Dermis lymphatic vessel endothelial cell (primary cell): Measurements from ENCODE around the gene KIRREL2. TPM values are rescaled to one million over a fixed set of nuclear protein-coding genes. Genes with fewer than 3 reads are reported as not detected.

Experiments used
- total RNA-seq: library from RNA; depleted of rRNA; stranded (reverse); fragments of >200 nt; gene quantifications from 2 replicates; pipeline ENCODE4 v1.2.1, GENCODE V29; 2014

KIRREL2 gene
- total RNA-seq: not detected in 2 replicates

DNA sequence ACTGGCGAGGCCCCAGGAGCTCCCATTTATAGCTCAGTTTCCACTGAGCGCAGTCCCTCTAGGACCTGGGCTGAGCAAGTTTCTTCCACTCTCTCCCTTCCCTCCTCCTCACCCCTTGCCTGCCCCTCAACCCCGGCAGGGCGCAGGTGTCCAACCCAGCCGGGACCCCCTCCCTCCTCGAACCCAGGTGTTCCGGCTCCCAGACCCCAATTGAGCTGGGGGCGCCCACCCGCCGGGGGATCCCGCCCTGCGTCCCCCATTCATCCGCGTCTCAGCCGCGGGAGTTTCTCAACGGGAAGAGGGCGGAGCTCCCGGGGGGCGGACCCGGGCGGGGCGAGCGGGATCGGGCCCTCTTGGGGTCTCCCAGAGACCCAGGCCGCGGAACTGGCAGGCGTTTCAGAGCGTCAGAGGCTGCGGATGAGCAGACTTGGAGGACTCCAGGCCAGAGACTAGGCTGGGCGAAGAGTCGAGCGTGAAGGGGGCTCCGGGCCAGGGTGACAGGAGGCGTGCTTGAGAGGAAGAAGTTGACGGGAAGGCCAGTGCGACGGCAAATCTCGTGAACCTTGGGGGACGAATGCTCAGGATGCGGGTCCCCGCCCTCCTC, at the start of gene KIRREL2:
TSS of gene KIRREL2 (plus strand) at position 366 of the 604 bp plus-strand sequence. CDS start at position 575, 209 bp downstream.

DNA sequence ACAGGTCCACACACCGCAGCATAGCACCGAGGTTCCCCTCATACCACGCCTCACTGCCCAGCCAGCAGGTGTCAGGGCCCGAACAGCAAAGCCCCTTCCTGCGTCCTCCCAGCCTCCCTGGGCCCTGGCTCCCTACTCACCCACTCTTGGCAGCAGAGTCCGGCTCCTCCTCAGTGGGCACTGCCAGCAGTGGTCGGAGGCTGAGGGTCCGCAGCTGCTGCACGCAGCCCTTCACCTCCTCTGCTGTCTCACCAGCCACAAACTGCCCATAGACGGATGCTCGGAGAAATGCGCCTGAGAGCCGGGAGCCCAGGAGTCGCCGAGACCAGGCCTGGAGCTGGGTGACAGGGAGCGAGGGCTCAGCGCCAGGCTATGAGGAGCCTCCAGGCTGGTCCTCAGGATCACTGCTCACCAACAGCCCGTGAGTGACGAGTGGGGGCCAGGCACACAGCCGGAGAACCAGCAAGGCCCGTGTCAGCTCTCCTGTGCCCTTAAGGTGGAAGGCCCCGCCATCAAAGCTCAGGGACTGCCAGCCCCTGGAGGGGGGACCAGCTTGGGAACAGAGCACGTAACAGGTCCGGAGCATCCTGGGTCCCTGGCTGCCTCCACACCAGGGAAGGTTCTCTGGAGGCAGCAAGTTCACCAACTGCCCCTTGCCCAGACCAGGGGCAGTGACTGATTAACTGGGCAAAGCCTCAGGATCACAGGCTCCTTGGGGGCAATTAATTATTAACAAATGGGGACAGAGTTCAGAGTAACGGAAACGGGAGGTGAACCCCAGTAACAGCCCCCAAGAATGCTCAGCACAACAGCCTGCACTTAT, 44.3 kb upstream of the KIRREL2 start, which contains the start of gene PRODH2:
TSS of gene PRODH2 (minus strand) at position 626 of the 823 bp plus-strand sequence. CDS start at position 586, 40 bp downstream.

DNA sequence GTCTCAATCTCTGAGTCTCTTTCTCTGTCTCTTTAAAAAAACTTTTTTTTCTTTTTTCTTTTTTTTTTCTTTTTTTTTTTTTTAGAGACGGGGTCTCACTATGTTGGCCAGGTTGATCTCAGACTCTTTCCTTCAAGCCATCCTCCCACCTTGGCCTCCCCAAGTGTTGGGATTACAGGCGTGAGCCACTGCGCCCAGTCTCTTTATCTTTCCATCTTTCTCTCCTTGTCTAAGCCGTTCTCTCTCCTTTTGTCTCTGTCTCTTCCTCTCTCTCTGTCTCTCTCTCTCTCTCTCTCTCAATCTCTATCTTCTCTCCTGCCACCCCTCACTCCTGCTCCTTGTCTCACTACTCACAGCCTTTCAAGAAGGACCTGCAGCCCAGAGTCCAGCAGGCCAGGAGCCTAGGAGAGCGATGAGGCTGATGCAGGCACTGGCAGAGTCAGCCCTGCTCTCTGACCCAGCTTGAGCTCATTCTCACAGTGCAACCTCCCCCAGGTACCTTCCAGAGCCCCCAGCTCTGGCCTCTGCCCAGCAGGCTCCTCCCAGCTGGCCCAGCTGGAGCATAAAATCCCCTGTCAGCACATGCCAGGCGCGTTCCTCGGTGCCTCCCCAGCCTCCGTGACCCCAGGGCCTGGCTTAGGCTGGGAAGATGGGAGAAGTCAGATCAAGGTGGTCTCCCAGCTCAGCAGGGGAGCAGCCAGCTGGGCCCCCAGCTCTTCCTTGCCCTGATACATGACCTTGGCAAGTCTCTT, 4.5 kb upstream of the KIRREL2 start, which contains the start of gene NPHS1:
TSS of gene NPHS1 (minus strand) at position 476 of the 752 bp plus-strand sequence. CDS start 667 bp downstream, outside the sequence.

DNA sequence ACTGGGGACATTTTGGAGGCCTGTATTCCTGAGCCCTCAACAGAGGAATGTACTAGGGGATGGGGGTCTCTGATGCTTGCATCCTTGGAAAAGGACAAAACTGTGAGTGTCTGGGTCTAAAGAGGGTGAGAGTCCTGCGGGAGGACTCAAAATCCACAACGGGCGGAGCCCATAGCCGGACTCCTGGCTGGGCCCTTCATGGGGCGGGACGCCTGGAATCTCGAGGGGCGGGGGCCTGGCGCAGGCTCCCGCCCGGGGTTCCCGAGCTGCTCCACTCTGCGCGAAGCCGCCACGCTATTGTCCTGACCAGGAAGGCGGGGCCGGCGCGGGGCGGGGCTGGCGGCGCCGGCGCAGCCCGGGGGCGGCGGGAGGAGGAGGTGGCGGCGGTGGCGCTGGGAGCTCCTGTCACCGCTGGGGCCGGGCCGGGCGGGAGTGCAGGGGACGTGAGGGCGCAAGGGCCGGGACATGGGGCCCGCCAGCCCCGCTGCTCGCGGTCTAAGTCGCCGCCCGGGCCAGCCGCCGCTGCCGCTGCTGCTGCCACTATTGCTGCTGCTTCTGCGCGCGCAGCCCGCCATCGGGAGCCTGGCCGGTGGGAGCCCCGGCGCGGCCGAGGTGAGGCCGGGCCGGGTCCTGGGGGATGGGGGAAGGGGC, 11.6 kb downstream of the KIRREL2 start, which contains the start of gene APLP1:
TSS of gene APLP1 (plus strand) at position 403 of the 651 bp plus-strand sequence. CDS start at position 466, 63 bp downstream.

DNA sequence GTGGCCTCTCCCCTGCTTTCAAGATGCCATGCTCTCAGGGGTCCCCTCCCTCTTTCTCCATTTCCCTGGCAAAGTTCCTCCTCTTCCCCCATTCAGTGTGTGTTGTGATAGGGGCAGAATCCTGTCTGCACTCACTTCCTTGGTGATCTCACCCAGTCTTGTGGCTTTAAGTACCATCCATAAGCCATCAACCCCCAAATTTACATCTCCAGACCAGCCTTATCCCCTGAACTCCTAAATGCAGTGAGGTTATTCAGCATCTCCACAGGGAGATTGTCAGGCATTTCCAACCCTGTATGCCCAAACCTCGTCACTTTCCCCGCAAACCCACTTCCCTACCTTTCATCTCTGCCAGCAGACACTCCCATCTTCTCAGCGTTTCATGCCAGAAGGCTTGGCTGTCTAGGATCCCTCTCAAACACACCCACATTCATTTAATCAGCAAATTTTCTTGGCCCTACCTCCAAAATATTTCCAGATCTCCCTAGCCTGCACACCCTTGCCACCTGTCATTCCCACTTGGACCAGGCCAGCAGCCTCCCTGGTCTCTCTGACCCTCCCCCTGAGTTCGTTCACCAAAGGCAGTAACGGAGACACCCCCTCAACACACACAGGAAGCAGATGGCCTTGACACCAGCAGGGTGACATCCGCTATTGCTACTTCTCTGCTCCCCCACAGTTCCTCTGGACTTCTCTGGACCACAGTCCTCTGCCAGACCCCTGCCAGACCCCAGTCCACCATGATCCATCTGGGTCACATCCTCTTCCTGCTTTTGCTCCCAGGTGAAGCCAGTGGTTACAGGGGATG, 45.3 kb downstream of the KIRREL2 start, which contains the start of gene HCST:
TSS of gene HCST (plus strand) at position 676 of the 808 bp plus-strand sequence. CDS start at position 741, 65 bp downstream.

DNA sequence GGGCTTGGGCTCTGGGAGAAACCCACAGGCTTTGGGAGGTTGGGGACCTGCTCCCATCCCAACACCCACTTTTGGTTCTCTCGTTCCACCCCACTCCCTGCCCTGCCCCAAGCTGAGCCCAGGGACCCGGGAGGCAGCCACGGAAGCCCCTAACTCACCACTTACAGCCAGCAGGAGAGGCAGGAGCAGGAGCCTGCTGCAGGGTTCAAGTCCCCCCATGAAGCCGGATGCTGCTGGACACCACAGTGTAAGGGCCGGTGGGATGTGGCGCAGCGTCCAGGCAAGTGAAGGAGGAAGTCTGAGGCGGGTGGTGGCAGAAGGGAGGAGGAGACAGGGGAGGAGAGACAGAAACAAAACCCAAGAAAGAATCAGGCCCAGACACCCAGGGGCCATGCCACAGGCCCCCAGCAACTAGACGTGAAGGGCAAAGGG, 51.3 kb downstream of the KIRREL2 start, which contains the start of gene TYROBP:
TSS of gene TYROBP (minus strand) at position 286 of the 432 bp plus-strand sequence. CDS start at position 219, 67 bp downstream.

Other genes starting within 250 kb of the KIRREL2 start
- gene HAUS5, start 244.2 kb upstream of the KIRREL2 start, total RNA-seq: 3.3 and 3.5 TPM in 2 replicates
- 26.0 and 28.3 TPM in 2 replicates for gene RBM42, start 227.9 kb upstream of the KIRREL2 start, total RNA-seq
- 0.17 and 0.87 TPM in 2 replicates for gene ETV2, start 215.2 kb upstream of the KIRREL2 start, total RNA-seq
- gene COX6B1, start 208.6 kb upstream of the KIRREL2 start, total RNA-seq: 292 and 462 TPM in 2 replicates
- gene UPK1A, start 190.4 kb upstream of the KIRREL2 start, total RNA-seq: not detected in 2 replicates
- gene ZBTB32, start 152.4 kb upstream of the KIRREL2 start, total RNA-seq: not detected in 2 replicates
- 4.2 and 4.3 TPM in 2 replicates for gene KMT2B, start 138.9 kb upstream of the KIRREL2 start, total RNA-seq
- gene IGFLR1, start 114.5 kb upstream of the KIRREL2 start, total RNA-seq: 0.34 and 0.65 TPM in 2 replicates
- 2.8 and 3.8 TPM in 2 replicates for gene U2AF1L4, start 111.5 kb upstream of the KIRREL2 start, total RNA-seq
- gene PSENEN, start 111.3 kb upstream of the KIRREL2 start, total RNA-seq: 17.0 and 19.9 TPM in 2 replicates
- 4.0 and 4.3 TPM in 2 replicates for gene LIN37, start 108.3 kb upstream of the KIRREL2 start, total RNA-seq
- gene HSPB6, start 99.9 kb upstream of the KIRREL2 start, total RNA-seq: 0.09 and 0.11 TPM in 2 replicates
- gene PROSER3, start 98.7 kb upstream of the KIRREL2 start, total RNA-seq: 0.95 and 1.1 TPM in 2 replicates
- 0.95 and 1.4 TPM in 2 replicates for gene ARHGAP33, start 81.3 kb upstream of the KIRREL2 start, total RNA-seq
- not detected in 2 replicates for gene PRODH2, start 44.1 kb upstream of the KIRREL2 start, total RNA-seq
- not detected in 2 replicates for gene NPHS1, start 4.4 kb upstream of the KIRREL2 start, total RNA-seq
- 0.98 and 1.8 TPM in 2 replicates for gene APLP1, start 11.7 kb downstream of the KIRREL2 start, total RNA-seq
- 2.9 and 3.1 TPM in 2 replicates for gene NFKBID, start 43.6 kb downstream of the KIRREL2 start, total RNA-seq
- 0.17 and 0.54 TPM in 2 replicates for gene HCST, start 45.6 kb downstream of the KIRREL2 start, total RNA-seq
- gene TYROBP, start 51.4 kb downstream of the KIRREL2 start, total RNA-seq: not detected in 2 replicates
- gene LRFN3, start 79.5 kb downstream of the KIRREL2 start, total RNA-seq: 1.2 and 1.7 TPM in 2 replicates
- gene SDHAF1, start 138.3 kb downstream of the KIRREL2 start, total RNA-seq: 10.6 and 11.6 TPM in 2 replicates
- under 0.01 TPM in 1 of 2 replicates, not detected in the other for gene SYNE4, start 151.9 kb downstream of the KIRREL2 start, total RNA-seq
- gene ALKBH6, start 157.3 kb downstream of the KIRREL2 start, total RNA-seq: 5.0 and 8.3 TPM in 2 replicates
- gene CLIP3, start 176.0 kb downstream of the KIRREL2 start, total RNA-seq: 2.3 and 2.8 TPM in 2 replicates
- 0.60 and 1.7 TPM in 2 replicates for gene THAP8, start 197.4 kb downstream of the KIRREL2 start, total RNA-seq
- gene WDR62, start 198.0 kb downstream of the KIRREL2 start, total RNA-seq: 0.60 and 0.98 TPM in 2 replicates